HEK293 (cell line): Measurements from ENCODE around the gene ZFHX3.

Experiments used
- ELK4 ChIP-seq: IDR thresholded peaks from 2 replicates; pipeline ENCODE4 v1.6.1; 2011; ENCODE audit warnings: mild to moderate bottlenecking, low read depth, low read length, borderline replicate concordance
- HOXA7 ChIP-seq: sonication (generic); formaldehyde crosslinking; IDR thresholded peaks from 2 replicates; pipeline ENCODE4 v1.8.1; 2022; ENCODE audit warnings: missing genetic modification reagents, borderline replicate concordance
- MZF1 ChIP-seq: fragments of 450-650 bp; formaldehyde crosslinking; IDR thresholded peaks from 2 replicates; pipeline ENCODE4 v1.5.1; 2017; ENCODE audit warnings: missing biosample characterization, missing genetic modification characterization, borderline replicate concordance
- OVOL3 ChIP-seq: fragments of 450-650 bp; formaldehyde crosslinking; IDR thresholded peaks from 2 replicates; pipeline ENCODE4 v1.5.1; 2016; ENCODE audit warnings: missing biosample characterization, missing genetic modification characterization
- PBX3 ChIP-seq: sonication (generic); formaldehyde crosslinking; IDR thresholded peaks from 2 replicates; pipeline ENCODE4 v1.8.1; 2022; ENCODE audit warnings: mild to moderate bottlenecking, moderate library complexity, missing genetic modification reagents
- SP2 ChIP-seq: fragments of 450-650 bp; formaldehyde crosslinking; IDR thresholded peaks from 2 replicates; pipeline ENCODE4 v1.5.1; 2016; ENCODE audit warnings: missing biosample characterization, missing genetic modification characterization
- TSHZ1 ChIP-seq: fragments of 450-650 bp; formaldehyde crosslinking; IDR thresholded peaks from 2 replicates; pipeline ENCODE4 v1.5.1; 2016; ENCODE audit warnings: missing biosample characterization, missing genetic modification characterization, borderline replicate concordance
- ZBTB20 ChIP-seq: fragments of 450-650 bp; formaldehyde crosslinking; IDR thresholded peaks from 2 replicates; pipeline ENCODE4 v1.5.1; 2016; ENCODE audit warnings: missing biosample characterization, missing genetic modification characterization
- ZIC2 ChIP-seq: fragments of 450-650 bp; formaldehyde crosslinking; IDR thresholded peaks from 2 replicates; pipeline ENCODE4 v1.5.1; 2016; ENCODE audit warnings: missing biosample characterization, missing genetic modification characterization
- ZNF169 ChIP-seq: fragments of 450-650 bp; formaldehyde crosslinking; IDR thresholded peaks from 2 replicates; pipeline ENCODE4 v1.5.1; 2016; ENCODE audit warnings: missing biosample characterization, missing genetic modification characterization
- ZNF2 ChIP-seq: fragments of 450-650 bp; formaldehyde crosslinking; IDR thresholded peaks from 2 replicates; pipeline ENCODE4 v1.5.1; 2016; ENCODE audit warnings: missing biosample characterization, missing genetic modification characterization
- ZNF26 ChIP-seq: fragments of 450-650 bp; formaldehyde crosslinking; IDR thresholded peaks from 2 replicates; pipeline ENCODE4 v1.5.1; 2016; ENCODE audit warnings: missing biosample characterization, missing genetic modification characterization
- ZNF335 ChIP-seq: fragments of 450-650 bp; formaldehyde crosslinking; conservative IDR thresholded peaks from 2 replicates; pipeline ENCODE4 v1.5.1; 2016; ENCODE audit warnings: missing biosample characterization, missing genetic modification characterization
- ZNF423 ChIP-seq: fragments of 450-650 bp; formaldehyde crosslinking; IDR thresholded peaks from 2 replicates; pipeline ENCODE4 v1.5.1; 2016; ENCODE audit warnings: missing biosample characterization, missing genetic modification characterization
- ZNF596 ChIP-seq: fragments of 450-650 bp; IDR thresholded peaks from 2 replicates; pipeline ENCODE4 v1.5.0; 2018; ENCODE audit warnings: missing biosample characterization, mild to moderate bottlenecking, missing genetic modification characterization, moderate library complexity
- ZNF610 ChIP-seq: fragments of 450-650 bp; formaldehyde crosslinking; IDR thresholded peaks from 2 replicates; pipeline ENCODE4 v1.5.1; 2016; ENCODE audit warnings: missing biosample characterization, missing genetic modification characterization, borderline replicate concordance
- ZNF624 ChIP-seq: fragments of 450-650 bp; formaldehyde crosslinking; IDR thresholded peaks from 2 replicates; pipeline ENCODE4 v1.5.1; 2017; ENCODE audit warnings: missing biosample characterization, missing genetic modification characterization
- ZNF654 ChIP-seq: fragments of 450-650 bp; formaldehyde crosslinking; IDR thresholded peaks from 2 replicates; pipeline ENCODE4 v1.5.1; 2016; ENCODE audit warnings: low read depth, missing biosample characterization, missing genetic modification characterization
- ZNF701 ChIP-seq: fragments of 450-650 bp; formaldehyde crosslinking; IDR thresholded peaks from 2 replicates; pipeline ENCODE4 v1.5.1; 2016; ENCODE audit warnings: missing biosample characterization, missing genetic modification characterization
- ZNF792 ChIP-seq: fragments of 450-650 bp; formaldehyde crosslinking; IDR thresholded peaks from 2 replicates; pipeline ENCODE4 v1.5.1; 2016; ENCODE audit warnings: missing biosample characterization, missing genetic modification characterization
- ZXDB ChIP-seq: fragments of 450-650 bp; formaldehyde crosslinking; IDR thresholded peaks from 2 replicates; pipeline ENCODE4 v1.5.1; 2016; ENCODE audit warnings: missing biosample characterization, missing genetic modification characterization
- TF ChIP-seq, protein P1 (sequence below): fragments of 450-650 bp; formaldehyde crosslinking; IDR thresholded peaks from 2 replicates; pipeline ENCODE4 v1.5.1; 2017; ENCODE audit warnings: missing biosample characterization, missing genetic modification characterization
- TF ChIP-seq, protein P2 (sequence below): fragments of 450-650 bp; formaldehyde crosslinking; IDR thresholded peaks from 2 replicates; pipeline ENCODE4 v1.5.1; 2016; ENCODE audit warnings: missing biosample characterization, missing genetic modification characterization, low read depth
- TF ChIP-seq, protein P3 (sequence below): fragments of 450-650 bp; formaldehyde crosslinking; IDR thresholded peaks from 2 replicates; pipeline ENCODE4 v1.5.1; 2016; ENCODE audit warnings: missing biosample characterization, missing genetic modification characterization

Gene ZFHX3

DNA sequence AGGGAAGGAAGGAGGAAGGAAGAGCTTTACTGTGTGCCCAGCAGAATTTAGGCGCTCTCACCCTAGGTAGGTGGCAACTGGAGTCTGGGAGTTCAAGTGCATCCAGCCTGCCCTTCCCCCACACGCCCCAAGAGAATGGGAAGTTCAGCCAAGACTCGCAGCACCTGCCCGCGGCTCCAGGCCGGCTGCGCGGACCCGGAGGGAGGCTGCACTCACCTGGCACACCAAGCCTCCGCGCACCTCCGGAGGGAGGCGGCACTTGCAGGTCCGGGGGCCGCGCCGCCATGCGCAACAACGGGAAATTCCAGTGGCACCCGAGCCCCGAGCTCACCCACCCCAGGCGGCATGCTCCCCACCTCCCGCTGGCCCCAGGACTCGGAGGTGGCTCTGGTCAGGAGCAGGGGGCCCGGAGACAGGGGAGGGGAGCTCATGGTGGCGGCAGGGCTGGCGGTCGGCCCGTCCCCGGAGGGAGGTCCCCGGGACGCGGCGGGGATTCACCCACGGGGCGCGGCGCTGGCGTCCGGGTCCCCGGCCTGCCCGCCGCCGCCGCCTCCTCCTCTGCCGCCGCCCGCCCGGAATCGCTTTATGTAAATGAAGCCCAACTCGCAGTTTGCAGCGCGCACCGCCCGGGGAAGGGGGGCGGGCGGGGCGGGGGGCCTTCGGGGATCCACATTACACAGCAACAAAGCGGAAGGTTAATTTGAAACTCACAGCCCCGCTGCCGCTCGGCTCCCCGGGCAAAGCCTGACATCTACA, at the start of gene ZFHX3 (continued):
- TF ChIP-seq, protein P1, sequence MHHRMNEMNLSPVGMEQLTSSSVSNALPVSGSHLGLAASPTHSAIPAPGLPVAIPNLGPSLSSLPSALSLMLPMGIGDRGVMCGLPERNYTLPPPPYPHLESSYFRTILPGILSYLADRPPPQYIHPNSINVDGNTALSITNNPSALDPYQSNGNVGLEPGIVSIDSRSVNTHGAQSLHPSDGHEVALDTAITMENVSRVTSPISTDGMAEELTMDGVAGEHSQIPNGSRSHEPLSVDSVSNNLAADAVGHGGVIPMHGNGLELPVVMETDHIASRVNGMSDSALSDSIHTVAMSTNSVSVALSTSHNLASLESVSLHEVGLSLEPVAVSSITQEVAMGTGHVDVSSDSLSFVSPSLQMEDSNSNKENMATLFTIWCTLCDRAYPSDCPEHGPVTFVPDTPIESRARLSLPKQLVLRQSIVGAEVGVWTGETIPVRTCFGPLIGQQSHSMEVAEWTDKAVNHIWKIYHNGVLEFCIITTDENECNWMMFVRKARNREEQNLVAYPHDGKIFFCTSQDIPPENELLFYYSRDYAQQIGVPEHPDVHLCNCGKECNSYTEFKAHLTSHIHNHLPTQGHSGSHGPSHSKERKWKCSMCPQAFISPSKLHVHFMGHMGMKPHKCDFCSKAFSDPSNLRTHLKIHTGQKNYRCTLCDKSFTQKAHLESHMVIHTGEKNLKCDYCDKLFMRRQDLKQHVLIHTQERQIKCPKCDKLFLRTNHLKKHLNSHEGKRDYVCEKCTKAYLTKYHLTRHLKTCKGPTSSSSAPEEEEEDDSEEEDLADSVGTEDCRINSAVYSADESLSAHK (tag by site-specific recombination) = peak; percentile 68
- TF ChIP-seq ZNF26 (no peak), TSHZ1 (tag by site-specific recombination) (no peak), ZXDB (tag by site-specific recombination) (peak; percentile 66), ZNF610 (no peak), ZNF596 (no peak), ZNF169 (tag by site-specific recombination) (no peak), PBX3 (no peak), ZNF423 (tag by site-specific recombination) (0 out of 2 replicates have a peak, but pooled peaks have one; percentile 66), ZNF654 (tag by site-specific recombination) (no peak), SP2 (tag by site-specific recombination) (no peak), ELK4 (no peak), ZBTB20 (peak; percentile 83), HOXA7 (no peak), ZNF335 (tag by site-specific recombination) (peak; percentile 61), MZF1 (tag by site-specific recombination) (peak; percentile 55; the same call in 1 of the 2 replicates), ZNF2 (0 out of 2 replicates have a peak, but pooled peaks have one; percentile 31), ZIC2 (tag by site-specific recombination) (peak; percentile 87), OVOL3 (tag by site-specific recombination) (no peak), ZNF624 (tag by site-specific recombination) (no peak), ZNF792 (tag by site-specific recombination) (peak; percentile 86; the same call in 1 of the 2 replicates), ZNF701 (tag by site-specific recombination) (no peak)
- TF ChIP-seq, protein P2, sequence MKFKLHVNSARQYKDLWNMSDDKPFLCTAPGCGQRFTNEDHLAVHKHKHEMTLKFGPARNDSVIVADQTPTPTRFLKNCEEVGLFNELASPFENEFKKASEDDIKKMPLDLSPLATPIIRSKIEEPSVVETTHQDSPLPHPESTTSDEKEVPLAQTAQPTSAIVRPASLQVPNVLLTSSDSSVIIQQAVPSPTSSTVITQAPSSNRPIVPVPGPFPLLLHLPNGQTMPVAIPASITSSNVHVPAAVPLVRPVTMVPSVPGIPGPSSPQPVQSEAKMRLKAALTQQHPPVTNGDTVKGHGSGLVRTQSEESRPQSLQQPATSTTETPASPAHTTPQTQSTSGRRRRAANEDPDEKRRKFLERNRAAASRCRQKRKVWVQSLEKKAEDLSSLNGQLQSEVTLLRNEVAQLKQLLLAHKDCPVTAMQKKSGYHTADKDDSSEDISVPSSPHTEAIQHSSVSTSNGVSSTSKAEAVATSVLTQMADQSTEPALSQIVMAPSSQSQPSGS = no peak
- TF ChIP-seq, protein P3, sequence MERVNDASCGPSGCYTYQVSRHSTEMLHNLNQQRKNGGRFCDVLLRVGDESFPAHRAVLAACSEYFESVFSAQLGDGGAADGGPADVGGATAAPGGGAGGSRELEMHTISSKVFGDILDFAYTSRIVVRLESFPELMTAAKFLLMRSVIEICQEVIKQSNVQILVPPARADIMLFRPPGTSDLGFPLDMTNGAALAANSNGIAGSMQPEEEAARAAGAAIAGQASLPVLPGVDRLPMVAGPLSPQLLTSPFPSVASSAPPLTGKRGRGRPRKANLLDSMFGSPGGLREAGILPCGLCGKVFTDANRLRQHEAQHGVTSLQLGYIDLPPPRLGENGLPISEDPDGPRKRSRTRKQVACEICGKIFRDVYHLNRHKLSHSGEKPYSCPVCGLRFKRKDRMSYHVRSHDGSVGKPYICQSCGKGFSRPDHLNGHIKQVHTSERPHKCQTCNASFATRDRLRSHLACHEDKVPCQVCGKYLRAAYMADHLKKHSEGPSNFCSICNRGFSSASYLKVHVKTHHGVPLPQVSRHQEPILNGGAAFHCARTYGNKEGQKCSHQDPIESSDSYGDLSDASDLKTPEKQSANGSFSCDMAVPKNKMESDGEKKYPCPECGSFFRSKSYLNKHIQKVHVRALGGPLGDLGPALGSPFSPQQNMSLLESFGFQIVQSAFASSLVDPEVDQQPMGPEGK (tag by site-specific recombination) = peak; percentile 80
